HG03060 (cell line): Measurements from ENCODE around the gene KRTAP3-1.
"Not testable (repeated sequence)": the region's sequence is repeated elsewhere in the genome, so short reads cannot be mapped to it uniquely, and the experiment has no call there.

ENCODE experiments used
- ATAC-seq: cut with Tn5 transposase; IDR thresholded peaks from one replicate; pipeline ENCODE4 v1.9.1; 2021; ENCODE audit warnings: low read depth, moderate number of reproducible peaks; ENCODE audit not compliant: unreplicated experiment

KRTAP3-1 gene

DNA sequence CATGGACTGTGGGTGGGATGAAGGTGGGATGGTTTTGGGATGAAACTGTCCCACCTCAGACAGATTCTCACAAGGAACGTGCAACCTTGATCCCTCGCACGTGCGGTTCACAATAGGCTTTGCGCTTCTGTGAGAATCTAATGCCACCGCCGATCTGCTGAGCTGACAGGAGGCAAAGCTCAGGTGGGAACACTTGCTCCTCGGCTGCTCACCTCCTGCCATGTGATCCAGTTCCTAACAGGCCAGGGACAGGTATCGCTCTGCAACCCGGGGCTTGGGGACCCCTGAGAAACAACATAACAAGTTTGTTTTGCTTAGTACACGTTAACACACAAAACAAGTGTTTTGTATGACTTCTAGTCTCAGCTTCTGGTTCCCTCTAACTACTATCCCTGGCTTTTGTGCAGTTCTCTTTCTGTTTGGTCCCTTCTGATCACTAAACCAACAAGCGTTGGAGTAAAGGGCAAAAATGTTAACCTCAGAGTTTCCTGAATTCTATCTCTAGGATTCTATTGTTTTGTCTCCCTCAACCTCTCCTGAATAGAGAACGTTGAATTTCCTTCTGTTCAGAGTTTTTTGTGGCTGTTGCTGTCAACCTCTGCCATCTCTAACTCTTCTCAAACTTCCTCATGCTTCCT lies 7.8 kb upstream of the KRTAP3-1 start:
- ATAC-seq, result no peak

- no peak for ATAC-seq
These were observed 6.5 kb upstream of the KRTAP3-1 start for GRCh38 chr17:41015454-41015853.

- no peak for ATAC-seq
These were observed 4.7 kb upstream of the KRTAP3-1 start for GRCh38 chr17:41013606-41014005.

DNA sequence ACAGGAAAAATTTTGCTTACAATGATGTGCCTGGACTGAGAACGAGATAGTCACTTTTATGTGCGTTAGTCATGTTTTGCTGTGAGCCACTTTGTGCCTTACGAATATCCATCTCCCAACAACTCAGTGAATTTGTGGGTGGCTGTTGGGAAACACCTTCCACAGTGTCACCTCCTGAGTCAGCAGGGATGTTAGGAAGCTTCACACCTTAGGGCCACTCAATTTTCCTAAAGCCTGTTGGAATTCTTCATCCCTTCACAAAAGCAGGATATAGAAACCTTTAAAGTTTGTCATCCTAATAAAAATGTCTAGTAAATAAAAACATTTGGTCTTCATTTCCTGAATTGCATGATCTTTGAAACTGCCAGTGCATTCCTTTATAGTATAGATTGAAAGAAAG lies 4.3 kb upstream of the KRTAP3-1 start:
- ATAC-seq, result no peak

DNA sequence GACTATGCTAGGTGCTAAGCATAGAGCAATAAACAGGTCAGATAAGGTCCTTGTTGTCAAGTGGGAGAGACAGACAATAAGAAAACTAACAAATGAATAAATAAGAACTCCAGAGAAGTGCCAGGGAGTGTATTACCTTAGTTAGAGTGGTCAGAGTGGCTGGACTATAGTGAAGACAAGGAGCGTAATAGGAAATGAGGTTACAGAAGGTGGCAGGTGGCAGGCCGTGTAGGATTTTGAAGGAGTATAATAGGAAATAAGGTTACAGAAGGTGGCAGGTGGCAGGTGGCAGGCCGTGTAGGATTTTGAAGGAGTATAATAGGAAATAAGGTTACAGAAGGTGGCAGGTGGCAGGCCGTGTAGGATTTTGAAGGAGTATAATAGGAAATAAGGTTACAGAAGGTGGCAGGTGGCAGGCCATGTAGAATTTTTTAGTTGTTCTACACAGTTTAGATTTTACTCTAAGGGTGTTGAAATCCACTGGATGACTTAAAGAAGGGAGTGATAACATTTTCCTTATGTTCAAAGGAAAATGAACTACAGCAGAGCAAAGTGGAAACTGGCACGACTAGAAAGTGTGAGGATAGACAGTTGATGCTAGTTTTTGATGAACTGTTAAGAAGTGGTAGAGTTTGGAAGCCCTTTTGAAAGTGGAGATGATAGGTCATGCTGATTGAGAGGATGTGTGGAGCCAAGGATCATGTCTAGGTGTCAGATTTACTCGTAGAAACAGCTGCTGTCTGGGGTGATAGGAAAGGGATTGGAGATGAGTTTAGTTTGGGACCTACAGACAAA lies 3.6 kb upstream of the KRTAP3-1 start:
- ATAC-seq, result no peak

- ATAC-seq, result no peak
These were observed 1.5 kb upstream of the KRTAP3-1 start for GRCh38 chr17:41010441-41010840.

GRCh38 chr17:41009936-41010335 lies 1.0 kb upstream of the KRTAP3-1 start:
- no peak for ATAC-seq

GRCh38 chr17:41009301-41009760 lies 403 bp upstream of the KRTAP3-1 start:
- ATAC-seq, result no peak

GRCh38 chr17:41004397-41004796 lies 4.5 kb downstream of the KRTAP3-1 start:
- ATAC-seq, result no peak

DNA sequence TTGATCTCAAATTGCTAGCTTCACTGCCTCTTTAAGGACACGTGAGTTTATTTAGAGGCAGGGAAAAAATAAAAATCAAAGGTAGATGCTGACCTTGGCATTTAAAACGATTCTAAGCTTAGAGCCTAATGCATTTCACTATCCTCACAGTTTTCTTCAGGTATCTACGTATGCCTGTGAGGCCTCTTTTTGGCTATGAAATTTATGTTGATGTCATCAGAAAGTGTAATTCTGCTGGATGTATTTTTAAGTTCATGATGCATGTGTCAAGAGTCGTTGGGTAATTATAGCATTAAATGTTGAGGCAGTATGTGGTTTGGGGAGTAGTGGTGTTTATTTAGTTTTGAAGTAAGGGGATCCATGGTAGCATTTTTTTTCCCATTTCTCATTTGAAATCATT lies 5.0 kb downstream of the KRTAP3-1 start:
- ATAC-seq, result no peak

- ATAC-seq, result no peak
These were observed 6.1 kb downstream of the KRTAP3-1 start for GRCh38 chr17:41002814-41003213.

DNA sequence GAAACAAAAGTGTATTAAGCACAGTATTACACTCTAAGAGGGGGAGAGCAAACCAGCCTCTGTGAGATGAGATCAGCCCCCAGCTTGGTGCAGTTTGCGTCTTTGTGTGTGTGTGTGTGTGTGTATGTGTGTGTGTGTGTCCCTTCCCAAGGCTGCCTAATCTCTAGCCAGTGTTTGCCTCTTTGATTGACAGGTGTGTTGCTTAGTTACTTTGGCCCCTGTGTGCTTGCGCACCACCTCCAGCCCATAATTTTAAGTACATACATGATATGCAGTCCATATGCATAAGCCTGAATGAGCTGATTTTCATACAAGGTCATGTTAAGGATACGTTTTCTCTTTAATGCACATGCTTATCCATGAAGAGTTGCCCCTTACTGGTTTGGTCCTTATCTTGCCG lies 7.1 kb downstream of the KRTAP3-1 start:
- no peak for ATAC-seq

DNA sequence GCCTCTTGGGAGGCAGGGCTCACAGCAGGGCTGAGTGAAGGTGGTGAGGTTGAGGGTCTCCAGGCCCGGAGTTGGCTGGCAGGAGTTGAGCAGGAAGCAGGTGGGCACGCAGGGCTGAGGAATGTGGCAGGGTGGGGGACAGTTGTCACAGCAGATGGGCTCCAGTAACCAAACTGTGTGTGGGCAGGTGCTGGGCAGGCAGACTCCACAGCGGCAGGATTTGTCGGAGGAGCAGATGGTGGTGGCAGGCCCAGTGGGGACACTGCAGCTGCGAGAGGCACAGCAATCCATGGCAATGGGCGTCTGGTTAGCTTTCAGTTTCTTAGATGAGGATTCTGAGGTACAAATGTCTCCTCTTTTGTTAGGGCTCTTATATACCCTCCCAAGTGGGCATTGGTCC lies 9.4 kb downstream of the KRTAP3-1 start, which contains the start of gene KRTAP3-2:
Gene KRTAP3-2, minus strand, starts transcription at position 344 of the 400 bp plus-strand sequence. Its CDS starts 53 bp downstream, at position 291.
- ATAC-seq, result not testable (repeated sequence)

GRCh38 chr17:40997361-40997760 lies 11.6 kb downstream of the KRTAP3-1 start:
- no peak for ATAC-seq

GRCh38 chr17:40996829-40997228 lies 12.1 kb downstream of the KRTAP3-1 start:
- ATAC-seq, result no peak

GRCh38 chr17:40995116-40995515 lies 13.8 kb downstream of the KRTAP3-1 start:
- ATAC-seq, result no peak

DNA sequence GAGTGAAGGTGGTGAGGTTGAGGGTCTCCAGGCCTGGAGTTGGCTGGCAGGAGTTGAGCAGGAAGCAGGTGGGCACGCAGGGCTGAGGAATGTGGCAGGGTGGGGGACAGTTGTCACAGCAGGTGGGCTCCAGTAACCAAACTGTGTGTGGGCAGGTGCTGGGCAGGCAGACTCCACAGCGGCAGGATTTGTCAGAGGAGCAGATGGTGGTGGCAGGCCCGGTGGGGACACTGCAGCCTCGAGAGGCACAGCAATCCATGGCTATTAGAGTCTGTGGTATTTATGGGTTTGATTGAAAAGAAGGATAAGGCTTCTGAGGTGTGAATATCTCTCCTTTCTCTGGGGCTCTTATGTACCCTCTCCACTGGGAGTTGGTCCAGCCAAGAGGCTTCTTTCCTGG lies 15.1 kb downstream of the KRTAP3-1 start, which contains the start of gene KRTAP3-3:
Gene KRTAP3-3, minus strand, starts transcription at position 326 of the 400 bp plus-strand sequence. Its CDS starts 67 bp downstream, at position 259.
- ATAC-seq, result no peak

DNA sequence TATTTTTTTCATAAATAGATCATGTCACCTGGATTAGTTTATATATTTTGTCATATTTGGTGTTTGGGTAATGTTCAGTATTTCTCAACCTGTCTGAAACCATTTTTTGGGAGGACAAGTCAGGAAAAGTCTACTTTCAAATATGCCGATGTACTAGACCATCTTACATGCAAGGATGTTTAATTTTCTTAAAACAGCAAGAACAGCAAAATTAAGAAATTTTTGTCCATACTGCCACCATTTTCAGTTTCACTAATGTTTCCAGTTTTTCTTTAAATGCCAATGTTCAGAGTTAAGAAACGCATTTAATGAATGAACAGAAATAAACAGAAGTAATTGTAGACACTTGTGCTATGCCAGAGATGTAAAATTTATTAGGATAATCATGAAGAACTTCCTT lies 15.8 kb downstream of the KRTAP3-1 start:
- no peak for ATAC-seq

DNA sequence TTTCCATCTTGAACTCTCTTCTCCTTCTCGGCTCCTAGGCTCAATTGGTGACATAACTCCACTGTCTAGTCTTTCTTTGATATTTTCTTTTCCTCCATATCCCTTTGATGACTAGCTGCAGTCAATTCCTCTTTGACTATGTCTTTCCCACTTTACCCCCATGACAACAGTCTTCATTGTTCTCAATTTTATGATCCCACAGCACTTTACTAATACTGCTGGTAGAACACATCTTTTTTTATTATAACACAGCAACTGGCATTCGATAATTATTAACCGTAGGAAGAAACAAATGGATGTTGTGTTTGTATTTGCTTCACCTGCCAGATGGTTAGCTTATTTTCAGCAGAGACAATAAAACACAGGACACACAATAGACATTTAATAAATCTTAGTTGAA lies 16.3 kb downstream of the KRTAP3-1 start:
- no peak for ATAC-seq

DNA sequence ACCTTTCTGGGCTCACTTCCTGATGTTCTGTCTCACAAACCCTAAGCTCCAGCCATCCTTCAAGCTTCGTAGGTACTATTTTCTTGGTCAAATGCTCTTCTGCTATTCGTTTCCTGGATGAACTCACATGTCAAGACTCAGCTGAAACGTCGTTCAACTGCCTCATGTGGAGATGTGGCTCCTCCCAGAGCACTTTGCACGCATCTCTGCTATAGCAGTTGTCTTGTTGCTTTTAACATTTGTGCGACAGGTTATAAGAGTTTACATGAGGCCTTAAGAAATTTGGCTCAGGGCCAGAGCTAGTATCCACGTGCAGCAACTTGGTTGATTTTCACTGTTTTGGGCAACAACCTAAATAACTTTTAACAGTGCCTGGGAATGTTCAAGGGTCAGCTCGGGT lies 22.0 kb downstream of the KRTAP3-1 start:
- ATAC-seq, result no peak

DNA sequence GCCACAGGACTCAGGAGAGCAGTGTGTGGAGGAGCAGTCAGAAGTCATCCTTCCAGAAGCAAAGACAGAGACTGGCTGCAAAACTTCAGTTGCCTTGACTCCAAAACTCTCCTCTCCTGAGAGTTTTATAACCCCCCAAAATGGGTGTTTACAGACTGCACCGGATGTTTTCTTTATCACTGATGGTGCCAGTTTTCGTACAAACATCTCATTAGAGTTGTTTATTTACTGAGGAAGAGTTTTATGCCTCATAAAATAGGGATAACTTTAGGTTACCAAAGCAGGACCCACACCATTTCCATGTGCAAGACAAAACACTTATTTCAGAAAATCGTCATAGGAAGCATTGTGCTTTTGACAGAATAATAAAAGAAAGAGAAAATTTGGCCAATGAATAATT lies 24.7 kb downstream of the KRTAP3-1 start, which contains the start of gene KRT40:
Gene KRT40, minus strand, starts transcription at position 101 of the 400 bp plus-strand sequence. Its CDS starts 53 bp downstream, at position 48.
- no peak for ATAC-seq

DNA sequence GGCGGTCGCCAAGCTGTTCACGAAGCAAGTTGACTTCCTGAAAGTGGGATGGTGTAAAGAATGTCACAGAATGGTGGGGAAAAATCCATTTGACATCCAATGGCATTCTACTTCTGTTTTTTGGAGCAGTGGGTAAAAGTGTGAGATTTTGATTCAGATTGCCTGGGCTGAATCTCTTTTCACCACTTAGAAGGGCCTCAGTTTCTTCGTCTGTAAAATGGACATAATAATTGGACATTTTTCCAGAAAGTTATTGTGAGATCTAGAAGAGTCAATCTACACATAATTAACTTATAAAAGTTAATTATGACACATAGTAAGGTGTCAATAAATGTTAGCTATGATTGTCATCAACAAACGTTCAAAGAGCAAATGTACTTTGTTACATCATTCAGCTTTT lies 27.8 kb downstream of the KRTAP3-1 start:
- no peak for ATAC-seq
